Fibroblast of lung (primary cell): ENCODE data around the gene LYPD6B. TPM values are rescaled to one million over a fixed set of nuclear protein-coding genes. Genes with fewer than 3 reads are reported as not detected.

Experiments
- DNase-seq, 2 donors: peaks; one replicate each; pipeline versions ENCODE4 v3.0.0 to v3.0.0-alpha.2; 2010; ENCODE audit warnings: low read depth in 2 of 2
- H2AFZ ChIP-seq: 2 replicates; pipeline ENCODE4 v1.5.1; 2012; ENCODE audit warnings: low read length, control low read depth, inconsistent platforms
- H3K27ac ChIP-seq: 2 replicates; pipeline ENCODE4 v1.5.1; 2011; ENCODE audit warnings: low read length, control low read depth; ENCODE audit not compliant: insufficient read depth
- H3K27me3 ChIP-seq: 2 replicates; pipeline ENCODE4 v1.5.1; 2011; ENCODE audit warnings: mild to moderate bottlenecking, low read length; ENCODE audit not compliant: control insufficient read depth, insufficient read depth
- H3K36me3 ChIP-seq: 2 replicates; pipeline ENCODE4 v1.5.1; 2011; ENCODE audit warnings: low read length; ENCODE audit not compliant: control insufficient read depth, insufficient read depth
- H3K4me1 ChIP-seq: 2 replicates; pipeline ENCODE4 v1.5.1; 2011; ENCODE audit warnings: low read length; ENCODE audit not compliant: control insufficient read depth, insufficient read depth; ENCODE audit errors: extremely low read depth
- H3K4me2 ChIP-seq: 2 replicates; pipeline ENCODE4 v1.5.1; 2011; ENCODE audit warnings: low read length, control low read depth; ENCODE audit not compliant: insufficient read depth; ENCODE audit errors: extremely low read depth
- H3K4me3 ChIP-seq, 4 experiments: fragments of 200-600 bp in 1 of 4; sonication (generic) in 1 of 4; replicated peaks in 1 of 4; 2 replicates each; pipeline ENCODE4 v1.5.1; 2011 to 2016; ENCODE audit warnings: low read length in 4 of 4, low read depth in 3 of 4, mild to moderate bottlenecking in 3 of 4, control low read depth in 2 of 4, inconsistent platforms in 1 of 4, mixed read lengths in 1 of 4; ENCODE audit not compliant: insufficient read depth in 1 of 4; ENCODE audit errors: control extremely low read depth in 1 of 4
- H3K79me2 ChIP-seq: 2 replicates; pipeline ENCODE4 v1.5.1; 2012; ENCODE audit warnings: mild to moderate bottlenecking, low read length, inconsistent platforms; ENCODE audit not compliant: control insufficient read depth, insufficient read depth
- H3K9ac ChIP-seq: 2 replicates; pipeline ENCODE4 v1.5.1; 2011; ENCODE audit warnings: mild to moderate bottlenecking, low read length, control low read depth; ENCODE audit not compliant: insufficient read depth
- H3K9me3 ChIP-seq: 2 replicates; pipeline ENCODE4 v1.5.1; 2012; ENCODE audit warnings: low read depth, low read length; ENCODE audit not compliant: control insufficient read depth, insufficient read depth
- H4K20me1 ChIP-seq: 2 replicates; pipeline ENCODE4 v1.5.1; 2011; ENCODE audit warnings: low read length; ENCODE audit not compliant: control insufficient read depth, insufficient read depth; ENCODE audit errors: extremely low read depth
- EZH2 ChIP-seq: IDR thresholded peaks from 2 replicates; pipeline ENCODE4 v1.5.1; 2012; ENCODE audit warnings: low read length, control low read depth, mild to moderate bottlenecking; ENCODE audit errors: missing control alignments
- polyA plus RNA-seq, 2 donors: library from polyadenylated mRNA; depleted of rRNA in 1 of 2; stranded (reverse) in 1 of 2; unstranded in 1 of 2; fragments of >200 nt; gene quantifications; 2 replicates each; pipeline ENCODE4 v1.2.1, GENCODE V29; 2011 to 2012; ENCODE audit warnings: missing spikeins in 1 of 2
- total RNA-seq: library from RNA; depleted of rRNA; stranded (reverse); fragments of >200 nt; gene quantifications from 2 replicates; pipeline ENCODE4 v1.2.1, GENCODE V29; 2014
- TF ChIP-seq, protein P1 (sequence below), 2 donors: IDR thresholded peaks in 1 of 2; conservative IDR thresholded peaks in 1 of 2; 1 replicate in 1 of 2; 2 replicates in 1 of 2; pipeline ENCODE4 v1.5.1; 2011 to 2012; ENCODE audit warnings: low read length in 2 of 2, control low read depth in 1 of 2, inconsistent platforms in 1 of 2, low read depth in 1 of 2, mild to moderate bottlenecking in 1 of 2

Gene LYPD6B
- total and polyA plus RNA-seq, 2 donors (not counting 1 experiment from before 2014, with no cell fraction given): 0.11 TPM; not detected in 1

DNA sequence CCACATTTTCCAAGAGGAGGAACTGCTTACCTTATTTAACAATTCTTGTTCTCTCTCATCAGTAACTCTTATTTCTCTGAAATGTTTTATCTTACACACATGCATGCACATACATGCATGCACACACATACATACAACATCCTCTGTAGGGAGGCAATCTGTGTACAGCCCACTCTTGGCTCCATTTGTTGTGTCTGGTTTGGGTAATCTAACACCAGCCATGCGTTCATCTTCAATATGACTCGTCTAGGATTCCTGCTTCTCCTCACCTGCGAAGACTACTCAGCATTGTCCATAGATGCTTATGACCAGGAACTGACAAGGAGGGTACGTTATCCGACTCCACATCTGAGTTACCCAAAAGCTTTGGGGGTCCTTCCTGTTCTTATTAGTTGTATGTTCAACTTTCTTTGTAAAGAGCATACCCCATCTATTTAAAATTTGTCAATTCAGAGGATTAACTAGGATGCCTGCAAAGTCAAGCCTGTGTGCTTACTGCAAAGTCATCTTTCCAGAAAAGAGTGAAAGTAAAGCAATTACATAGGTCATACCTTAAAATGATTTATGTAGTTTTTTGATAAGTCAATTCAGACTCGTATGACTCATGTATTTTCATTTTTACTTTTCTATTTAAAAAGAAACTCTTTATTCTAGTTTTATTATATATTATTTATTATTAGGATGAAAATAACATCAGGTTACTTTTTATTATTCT is 18.2 kb downstream of the LYPD6B start:
- Histone ChIP-seq H3K9ac (no peak overlapping the region), H3K27ac (no peak overlapping the region), H3K4me1 (no peaks in the 10 kb centered on the region), H3K4me3 (no peak overlapping the region), H3K27me3 (no peaks in the 10 kb centered on the region), H3K4me2 (no peak overlapping the region), H2AFZ (no peak overlapping the region), H3K79me2 (no peaks in the 10 kb centered on the region), H3K9me3 (no peaks in the 10 kb centered on the region), H4K20me1 (no peaks in the 10 kb centered on the region), H3K36me3 (no peaks in the 10 kb centered on the region)
- DNase-seq: no peak
- TF ChIP-seq, protein P1, sequence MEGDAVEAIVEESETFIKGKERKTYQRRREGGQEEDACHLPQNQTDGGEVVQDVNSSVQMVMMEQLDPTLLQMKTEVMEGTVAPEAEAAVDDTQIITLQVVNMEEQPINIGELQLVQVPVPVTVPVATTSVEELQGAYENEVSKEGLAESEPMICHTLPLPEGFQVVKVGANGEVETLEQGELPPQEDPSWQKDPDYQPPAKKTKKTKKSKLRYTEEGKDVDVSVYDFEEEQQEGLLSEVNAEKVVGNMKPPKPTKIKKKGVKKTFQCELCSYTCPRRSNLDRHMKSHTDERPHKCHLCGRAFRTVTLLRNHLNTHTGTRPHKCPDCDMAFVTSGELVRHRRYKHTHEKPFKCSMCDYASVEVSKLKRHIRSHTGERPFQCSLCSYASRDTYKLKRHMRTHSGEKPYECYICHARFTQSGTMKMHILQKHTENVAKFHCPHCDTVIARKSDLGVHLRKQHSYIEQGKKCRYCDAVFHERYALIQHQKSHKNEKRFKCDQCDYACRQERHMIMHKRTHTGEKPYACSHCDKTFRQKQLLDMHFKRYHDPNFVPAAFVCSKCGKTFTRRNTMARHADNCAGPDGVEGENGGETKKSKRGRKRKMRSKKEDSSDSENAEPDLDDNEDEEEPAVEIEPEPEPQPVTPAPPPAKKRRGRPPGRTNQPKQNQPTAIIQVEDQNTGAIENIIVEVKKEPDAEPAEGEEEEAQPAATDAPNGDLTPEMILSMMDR (conservative IDR thresholded peaks at IDR 0.05 in 1 of 2, IDR thresholded peaks at IDR 0.05 in 1 of 2; ENCODE audit: low read depth in 1 of 2, low read length in 2 of 2): no peak
- TF ChIP-seq EZH2: no peak

DNA sequence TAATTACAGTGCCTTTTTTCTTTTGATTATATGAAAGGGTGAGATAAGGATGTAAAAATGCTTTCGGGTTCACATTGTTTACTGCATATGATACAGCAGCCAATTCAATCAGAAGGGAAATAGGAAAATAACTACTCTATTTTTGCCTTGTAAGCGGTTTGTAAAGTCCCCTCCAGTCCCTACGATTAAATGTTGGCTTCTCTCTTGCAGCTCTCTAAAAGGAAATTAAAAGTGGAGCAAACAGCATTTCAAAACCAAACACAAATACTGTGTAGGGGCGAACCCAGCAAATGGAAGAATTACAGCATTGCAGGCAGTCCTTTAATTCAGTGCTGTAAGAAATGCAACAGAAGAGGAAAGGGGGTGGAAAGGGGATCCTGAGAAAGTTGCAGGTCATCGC is 18.9 kb downstream of the LYPD6B start:
- no peak for TF ChIP-seq EZH2
- TF ChIP-seq, protein P1 (conservative IDR thresholded peaks at IDR 0.05 in 1 of 2, IDR thresholded peaks at IDR 0.05 in 1 of 2; ENCODE audit: low read depth in 1 of 2, low read length in 2 of 2): no peak
- Histone ChIP-seq H3K27me3 (no peaks in the 10 kb centered on the region), H3K27ac (no peak overlapping the region), H3K9me3 (no peaks in the 10 kb centered on the region), H3K9ac (no peak overlapping the region), H3K36me3 (no peaks in the 10 kb centered on the region), H3K4me2 (no peak overlapping the region), H3K4me3 (no peak overlapping the region), H3K79me2 (no peaks in the 10 kb centered on the region), H2AFZ (no peak overlapping the region), H4K20me1 (no peaks in the 10 kb centered on the region), H3K4me1 (no peaks in the 10 kb centered on the region)
- DNase-seq: no peak

DNA sequence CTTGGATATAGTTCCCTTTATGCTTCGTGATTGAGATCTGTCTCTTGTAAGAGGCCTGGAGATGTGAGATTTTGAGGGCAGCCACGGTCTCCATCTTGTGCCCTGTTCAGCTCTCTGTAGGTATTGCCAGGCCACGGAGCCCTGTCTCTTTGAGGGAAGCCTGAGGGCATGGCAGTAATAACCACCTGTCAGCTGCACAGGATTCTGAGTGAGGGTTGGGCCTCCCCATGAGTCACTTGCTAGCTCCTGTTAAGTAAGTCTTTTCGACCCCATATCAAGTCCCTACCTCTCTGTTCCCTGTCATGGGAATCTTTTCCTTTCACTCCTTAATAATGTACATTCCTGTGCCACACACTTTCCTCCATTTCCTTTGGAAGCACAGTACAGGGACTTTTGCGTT is 20.4 kb downstream of the LYPD6B start:
- H2AFZ ChIP-seq: no peak overlapping the region
- no peak overlapping the region for H3K9ac ChIP-seq
- H3K9me3 ChIP-seq: no peaks in the 10 kb centered on the region
- TF ChIP-seq, protein P1 (conservative IDR thresholded peaks at IDR 0.05 in 1 of 2, IDR thresholded peaks at IDR 0.05 in 1 of 2; ENCODE audit: low read depth in 1 of 2, low read length in 2 of 2): no peak
- no peak for TF ChIP-seq EZH2
- no peaks in the 10 kb centered on the region for H3K4me1 ChIP-seq
- H3K27ac ChIP-seq: no peak overlapping the region
- H3K27me3 ChIP-seq: no peaks in the 10 kb centered on the region
- no peak for DNase-seq
- no peak overlapping the region for H3K4me2 ChIP-seq
- H3K36me3 ChIP-seq: no peaks in the 10 kb centered on the region
- no peaks in the 10 kb centered on the region for H4K20me1 ChIP-seq
- H3K79me2 ChIP-seq: no peaks in the 10 kb centered on the region
- no peak overlapping the region for H3K4me3 ChIP-seq
